CD4-positive, alpha-beta T cell treated with Interleukin-21 for 1 hour (primary cell): Measurements from ENCODE around the gene VWA3A.

ENCODE experiments used
- DNase-seq: peaks from one replicate; pipeline ENCODE4 v3.0.0-alpha.2; 2020

VWA3A gene

GRCh38 chr16:22206013-22206841 lies 113.9 kb downstream of the VWA3A start, which contains the start of gene EEF2K:
TSS of gene EEF2K (plus strand) at chr16:22206278. CDS start at chr16:22225730, 19,452 bp downstream.
- peak; percentile 84 for DNase-seq
